HEK293T (cell line): Measurements from ENCODE around the gene IL11.
A peak's percentile ranks its signal among the peaks of the same experiment; 100 is the strongest.
"Not testable (repeated sequence)": the region's sequence is repeated elsewhere in the genome, so short reads cannot be mapped to it uniquely, and the experiment has no call there.

Experiments
- CTCF ChIA-PET: fragments of 350-600 bp; formaldehyde crosslinking; extraction: SDS; loops from one replicate; lab custom pipeline; 2021; ENCODE audit warnings: antibody characterized with exemption, inconsistent platforms; lab: Yijun Ruan, JAX
- POLR2A ChIA-PET: fragments of 350-600 bp; formaldehyde crosslinking; extraction: SDS; loops from one replicate; lab custom pipeline; 2020; ENCODE audit warnings: antibody characterized with exemption, inconsistent platforms; lab: Yijun Ruan, JAX
- DNase-seq: peaks from one replicate; pipeline ENCODE4 v3.0.0; 2012; ENCODE audit warnings: mixed read lengths; ENCODE audit errors: extremely low spot score
- ARNT ChIP-seq: fragments of 450-650 bp; IDR thresholded peaks from 2 replicates; pipeline ENCODE4 v1.6.1; 2017; ENCODE audit warnings: mild to moderate bottlenecking
- BHLHE40 ChIP-seq: fragments of 450-650 bp; IDR thresholded peaks from 2 replicates; pipeline ENCODE4 v1.6.1; 2016; ENCODE audit warnings: mild to moderate bottlenecking, moderate library complexity, borderline replicate concordance
- CTBP1 ChIP-seq: fragments of 450-650 bp; IDR thresholded peaks from 2 replicates; pipeline ENCODE4 v1.6.1; 2016; ENCODE audit warnings: borderline replicate concordance
- ELF4 ChIP-seq: fragments of 450-650 bp; IDR thresholded peaks from 2 replicates; pipeline ENCODE4 v1.6.1; 2017; ENCODE audit warnings: antibody characterized with exemption
- FOXA1 ChIP-seq: fragments of 450-650 bp; IDR thresholded peaks from 2 replicates; pipeline ENCODE4 v1.6.1; 2016; ENCODE audit warnings: mild to moderate bottlenecking
- FOXK2 ChIP-seq: fragments of 450-650 bp; IDR thresholded peaks from 2 replicates; pipeline ENCODE4 v1.6.1; 2016; ENCODE audit warnings: mild to moderate bottlenecking
- FOXM1 ChIP-seq: fragments of 450-650 bp; IDR thresholded peaks from 2 replicates; pipeline ENCODE4 v1.6.1; 2017; ENCODE audit warnings: mild to moderate bottlenecking, borderline replicate concordance
- HDGF ChIP-seq: fragments of 450-650 bp; IDR thresholded peaks from 2 replicates; pipeline ENCODE4 v1.6.1; 2017; ENCODE audit warnings: antibody characterized with exemption, borderline replicate concordance
- L3MBTL2 ChIP-seq: fragments of 450-650 bp; conservative IDR thresholded peaks from 2 replicates; pipeline ENCODE4 v1.6.1; 2016; ENCODE audit warnings: mild to moderate bottlenecking
- LEF1 ChIP-seq: fragments of 450-650 bp; IDR thresholded peaks from 2 replicates; pipeline ENCODE4 v1.6.1; 2017; ENCODE audit warnings: mild to moderate bottlenecking, borderline replicate concordance
- NFRKB ChIP-seq: fragments of 450-650 bp; IDR thresholded peaks from 2 replicates; pipeline ENCODE4 v1.6.1; 2016; ENCODE audit warnings: mild to moderate bottlenecking, moderate library complexity
- SP1 ChIP-seq: fragments of 450-650 bp; IDR thresholded peaks from 2 replicates; pipeline ENCODE4 v1.6.1; 2017
- SUZ12 ChIP-seq: fragments of 450-650 bp; IDR thresholded peaks from 2 replicates; pipeline ENCODE4 v1.6.1; 2016; ENCODE audit warnings: mild to moderate bottlenecking
- TARDBP ChIP-seq: fragments of 450-650 bp; IDR thresholded peaks from 2 replicates; pipeline ENCODE4 v1.6.1; 2016
- ZNF384 ChIP-seq: fragments of 450-650 bp; IDR thresholded peaks from 2 replicates; pipeline ENCODE4 v1.6.1; 2016
- TF ChIP-seq, protein P1 (sequence below): fragments of 450-650 bp; IDR thresholded peaks from 2 replicates; pipeline ENCODE4 v1.6.1; 2016

IL11 gene

DNA sequence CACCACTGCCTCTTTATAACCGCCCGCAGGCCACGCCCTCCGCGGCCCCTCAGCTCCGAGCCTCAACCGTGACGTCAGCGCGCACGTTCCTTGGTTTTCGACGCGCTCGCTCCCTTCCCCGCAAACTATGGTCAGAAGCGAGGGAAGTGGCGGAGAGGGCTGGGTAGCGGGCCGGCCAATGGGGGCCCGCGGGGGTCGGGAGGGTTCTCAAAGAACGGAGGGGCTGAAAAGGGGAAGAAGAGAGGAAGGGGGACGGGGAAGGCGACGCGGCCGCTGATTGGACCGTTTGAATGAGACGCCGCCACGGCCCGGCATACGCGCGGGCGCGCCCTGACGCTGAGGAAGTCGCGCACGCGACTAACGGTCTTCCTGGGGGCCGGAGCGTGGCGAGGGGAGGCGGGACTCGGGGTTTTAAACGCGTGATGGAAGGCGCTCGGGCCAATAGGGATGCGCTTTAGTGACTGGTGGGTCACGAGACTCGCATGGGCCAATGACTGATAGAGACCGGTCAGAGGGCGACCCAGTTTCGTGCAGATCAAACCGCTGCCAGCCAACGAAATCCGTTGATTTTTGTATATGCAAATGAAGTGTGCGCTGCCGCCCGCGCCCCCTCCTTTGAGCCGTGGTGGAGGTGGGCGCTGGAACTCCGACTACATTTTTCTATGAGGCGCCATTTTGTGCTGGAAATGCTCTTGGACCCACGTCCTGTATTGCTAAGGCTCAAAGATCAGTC lies 37.7 kb upstream of the IL11 start:
- TF ChIP-seq BHLHE40 (no peak), FOXM1 (peak; percentile 99), L3MBTL2 (peak; percentile 99), FOXK2 (no peak), ELF4 (no peak), TARDBP (no peak), ZNF384 (no peak), FOXA1 (no peak)
- TF ChIP-seq, protein P1, sequence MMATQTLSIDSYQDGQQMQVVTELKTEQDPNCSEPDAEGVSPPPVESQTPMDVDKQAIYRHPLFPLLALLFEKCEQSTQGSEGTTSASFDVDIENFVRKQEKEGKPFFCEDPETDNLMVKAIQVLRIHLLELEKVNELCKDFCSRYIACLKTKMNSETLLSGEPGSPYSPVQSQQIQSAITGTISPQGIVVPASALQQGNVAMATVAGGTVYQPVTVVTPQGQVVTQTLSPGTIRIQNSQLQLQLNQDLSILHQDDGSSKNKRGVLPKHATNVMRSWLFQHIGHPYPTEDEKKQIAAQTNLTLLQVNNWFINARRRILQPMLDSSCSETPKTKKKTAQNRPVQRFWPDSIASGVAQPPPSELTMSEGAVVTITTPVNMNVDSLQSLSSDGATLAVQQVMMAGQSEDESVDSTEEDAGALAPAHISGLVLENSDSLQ = peak; percentile 98
- DNase-seq = peak; percentile 97
- ChIA-PET CTCF (interaction anchor here (1.0 kb wide), 1 partner anchor 60 kb away, joined by 3 read pairs; no protein-coding TSS in a partner anchor), POLR2A (interaction anchor here (0.5 to 3.8 kb wide), 29 partner anchors 12 to 261 kb away, joined by 3 to 72 read pairs (median 4); partner anchors contain the start of genes HSPBP1, ISOC2, KMT5C and PPP6R1)

DNA sequence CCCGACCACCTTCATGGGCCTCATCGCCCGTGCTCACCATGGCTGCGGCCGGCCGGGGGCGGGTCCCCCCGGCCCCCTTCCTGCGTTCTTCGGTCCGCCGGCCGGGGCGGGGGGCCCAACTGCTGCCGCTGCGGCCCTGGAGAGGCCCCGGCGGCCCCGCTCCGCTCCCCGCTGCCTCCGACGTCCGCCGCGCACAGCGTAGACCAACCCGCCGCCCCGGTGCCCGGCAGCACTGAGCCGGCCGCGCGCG lies 37.2 kb upstream of the IL11 start, which contains the start of gene UBE2S:
Gene UBE2S, minus strand, starts transcription at position 239 of the 250 bp plus-strand sequence. Its CDS starts 199 bp downstream, at position 40.
- TF ChIP-seq ELF4 (peak; percentile 69; the same call in 1 of the 2 replicates), LEF1 (peak; percentile 73; the same call in 1 of the 2 replicates), ARNT (0 out of 2 replicates have a peak, but pooled peaks have one; percentile 30)
- DNase-seq = not testable (repeated sequence)
- POLR2A ChIA-PET = interaction anchor here (0.6 to 3.8 kb wide), 28 partner anchors 12 to 261 kb away, joined by 3 to 72 read pairs (median 4); partner anchors contain the start of genes HSPBP1, ISOC2, KMT5C and PPP6R1
- CTCF ChIA-PET = interaction anchor here (1.0 kb wide), 1 partner anchor 60 kb away, joined by 3 read pairs; no protein-coding TSS in a partner anchor

DNA sequence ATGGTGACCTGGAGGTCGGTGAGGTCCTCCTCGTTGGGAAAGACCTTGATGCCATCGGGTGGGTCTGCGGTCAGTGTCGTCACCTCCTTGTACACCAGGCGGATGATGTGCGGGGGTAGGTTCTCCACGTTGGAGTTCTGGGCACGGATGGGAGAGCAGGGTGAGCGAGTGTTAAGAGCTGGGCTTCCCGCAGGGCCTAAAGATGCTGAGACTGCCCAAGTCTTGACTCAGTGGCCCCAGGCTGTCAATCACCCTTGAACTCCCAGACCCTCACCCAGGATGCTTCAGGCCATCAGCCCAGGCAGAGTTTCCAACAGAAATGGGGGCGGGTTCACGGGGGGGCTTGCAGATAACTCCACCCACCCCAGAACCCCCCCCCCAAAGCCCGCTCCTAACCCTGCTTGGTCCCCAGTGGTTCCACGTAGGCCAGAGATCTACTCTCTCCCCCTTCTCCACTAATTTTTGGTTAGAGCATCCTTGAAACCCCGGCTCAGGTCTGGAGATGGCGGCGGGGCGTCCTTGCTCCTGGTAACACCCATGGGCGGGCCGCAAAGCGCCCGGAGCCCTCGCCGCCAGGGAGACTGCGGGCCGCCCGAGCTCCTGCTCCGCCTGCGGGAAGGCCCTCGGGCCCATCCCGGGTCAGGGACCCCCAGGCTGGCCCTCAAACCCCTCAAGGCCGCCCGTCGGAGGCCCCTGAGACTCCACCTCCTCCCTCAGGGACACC lies 36.7 kb upstream of the IL11 start:
- DNase-seq = no peak
- TF ChIP-seq, protein P1 = peak; percentile 75
- no peak for TF ChIP-seq NFRKB
- POLR2A ChIA-PET = interaction anchor here (0.6 to 3.8 kb wide), 23 partner anchors 8 to 260 kb away, joined by 3 to 72 read pairs (median 4); partner anchors contain the start of genes HSPBP1, KMT5C, PPP6R1 and SYT5
- CTCF ChIA-PET = interaction anchor here (1.0 kb wide), 1 partner anchor 61 kb away, joined by 3 read pairs; no protein-coding TSS in a partner anchor

DNA sequence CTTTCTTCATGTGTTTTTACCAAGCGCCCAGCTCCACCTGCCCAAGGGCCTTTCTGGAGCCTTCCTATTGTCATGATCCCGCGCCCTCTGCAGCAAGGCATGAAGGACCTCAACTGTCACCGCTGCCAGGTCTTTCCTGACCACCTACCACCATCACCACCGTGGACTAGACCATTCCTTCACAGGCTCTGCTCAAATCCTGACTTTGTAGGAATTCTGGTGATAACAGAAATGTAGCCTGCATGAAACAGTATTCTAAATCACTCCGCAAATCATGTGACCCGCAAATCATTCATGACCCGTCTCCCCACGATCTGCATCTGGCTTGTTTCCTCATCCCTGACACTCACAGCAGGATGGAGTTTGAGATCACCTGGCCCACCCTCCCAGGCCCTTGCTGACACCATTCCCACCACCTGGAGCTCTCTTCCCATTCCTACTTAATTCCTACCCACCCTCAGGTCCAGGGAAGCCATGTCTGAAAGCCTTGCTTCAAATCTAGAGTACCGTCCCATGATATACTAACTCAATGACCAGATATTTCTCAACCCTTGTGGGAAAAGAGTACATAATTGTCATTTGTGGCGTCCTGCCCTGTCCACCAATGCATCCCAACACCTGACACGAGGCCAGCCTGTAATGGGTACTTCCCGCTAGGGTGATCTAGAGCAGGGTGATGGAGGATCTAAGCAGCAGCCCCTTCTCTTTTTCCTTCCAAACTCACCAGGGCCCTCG lies 36.0 kb upstream of the IL11 start:
- CTCF ChIA-PET = no interaction called here
- POLR2A ChIA-PET = interaction anchor here (1.0 to 3.8 kb wide), 7 partner anchors 14 to 147 kb away, joined by 3 to 72 read pairs (median 9); partner anchors contain the start of genes HSPBP1, KMT5C and PPP6R1
- no peak for DNase-seq

DNA sequence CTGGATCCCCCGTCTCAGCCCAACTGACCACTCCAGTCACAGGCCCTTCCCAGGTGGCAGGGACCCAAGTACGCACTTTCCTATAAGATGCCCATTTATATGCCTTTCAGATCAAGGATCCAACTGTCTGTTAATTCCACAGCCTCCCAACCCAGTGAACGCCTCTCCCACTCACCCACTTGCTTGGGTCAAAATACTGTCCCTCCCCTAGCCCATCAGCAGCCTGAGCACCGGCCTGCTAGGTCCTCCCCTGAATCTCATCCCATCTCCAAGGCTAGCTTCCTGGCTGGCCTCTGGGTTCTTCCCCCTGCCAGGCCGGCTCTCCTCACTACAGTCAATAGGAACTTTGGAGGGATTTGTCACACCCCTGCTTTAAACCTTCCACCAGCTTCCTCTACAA lies 35.4 kb upstream of the IL11 start:
- ChIA-PET CTCF (no interaction called here), POLR2A (interaction anchor here (1.0 to 3.8 kb wide), 3 partner anchors 13 to 104 kb away, joined by 3 to 72 read pairs (median 26); partner anchors contain the start of gene KMT5C)
- DNase-seq = no peak
- TF ChIP-seq ARNT (no peak), NFRKB (no peak), FOXA1 (no peak)

More for the DNA sequence above, 36.0 kb upstream of the IL11 start:
- TF ChIP-seq BHLHE40 (no peak), CTBP1 (no peak), HDGF (no peak), ZNF384 (no peak)

DNA sequence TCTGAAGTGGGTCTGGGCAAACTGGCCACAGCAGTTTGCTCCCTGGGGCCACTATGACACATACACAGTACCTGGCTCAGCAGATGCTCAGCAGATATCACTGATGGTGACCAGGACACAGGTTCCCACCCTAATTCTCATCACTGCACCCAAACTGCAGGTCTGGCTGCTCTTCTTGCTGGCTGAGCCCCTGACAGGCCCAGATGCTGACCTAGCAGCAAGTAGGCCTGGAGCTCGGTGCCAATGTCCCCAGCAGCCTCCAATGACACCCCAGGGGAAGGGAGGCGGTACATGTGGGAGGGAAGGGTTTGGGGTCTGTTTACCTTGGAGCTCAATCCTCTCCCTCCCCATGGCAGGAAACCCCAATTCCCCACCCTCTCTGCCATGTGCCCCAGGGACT lies 32.2 kb upstream of the IL11 start:
- no peak for DNase-seq
- POLR2A ChIA-PET = interaction anchor here (0.7 to 1.0 kb wide), 2 partner anchors 27 to 63 kb away, joined by 3 read pairs; no protein-coding TSS in a partner anchor
- CTCF ChIA-PET = no interaction called here

DNA sequence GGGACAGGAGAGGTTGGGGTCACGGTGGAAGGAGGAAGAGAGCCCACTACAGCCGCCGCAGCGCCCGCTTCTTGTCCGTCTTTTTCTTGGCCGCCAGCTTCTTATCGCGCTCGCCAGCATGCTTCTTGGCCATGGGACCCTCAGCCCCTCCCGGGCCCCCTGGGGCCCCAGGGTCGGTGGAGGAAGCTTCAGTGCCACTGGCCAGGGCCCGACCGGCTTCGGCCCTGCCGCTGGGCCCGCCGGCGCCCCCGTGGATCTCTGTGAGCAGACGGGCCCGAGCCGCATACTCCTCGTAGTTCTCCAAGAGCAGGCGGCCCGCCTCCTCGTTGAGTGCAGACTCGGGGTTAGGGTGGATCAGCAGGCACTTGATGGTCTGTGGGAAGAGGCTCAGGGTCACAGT lies 31.1 kb upstream of the IL11 start:
- CTCF ChIA-PET, DNase-seq: not testable (repeated sequence)
- POLR2A ChIA-PET = interaction anchor here (0.6 to 3.0 kb wide), 2 partner anchors 11 to 100 kb away, joined by 3 to 13 read pairs; no protein-coding TSS in a partner anchor

More for the DNA sequence above, 32.2 kb upstream of the IL11 start:
- no peak for TF ChIP-seq FOXA1
- no peak for TF ChIP-seq L3MBTL2
- TF ChIP-seq, protein P1 = no peak
- no peak for TF ChIP-seq ELF4
- no peak for TF ChIP-seq LEF1
- no peak for TF ChIP-seq ARNT
- TF ChIP-seq HDGF = no peak
- TF ChIP-seq NFRKB = no peak
- TF ChIP-seq ZNF384 = no peak
- no peak for TF ChIP-seq TARDBP
- no peak for TF ChIP-seq SP1
- TF ChIP-seq FOXK2 = no peak
- no peak for TF ChIP-seq CTBP1
- no peak for TF ChIP-seq BHLHE40
- no peak for TF ChIP-seq FOXM1
- TF ChIP-seq SUZ12 = no peak
